Thoracic aorta (tissue), 2 donors: ENCODE measurements around the gene CACNG6. TPM values are rescaled to one million over a fixed set of nuclear protein-coding genes. Genes with fewer than 3 reads are reported as not detected.
A peak's percentile ranks its signal among the peaks of the same experiment; 100 is the strongest.

ENCODE experiments used
- ATAC-seq: fragments of 150-250 bp; one replicate; pipeline ENCODE4 v1.8.0; 2017; ENCODE audit warnings: low read depth; ENCODE audit not compliant: insufficient number of reproducible peaks, low FRiP score
- DNase-seq: peaks from one replicate; pipeline ENCODE4 v3.0.0-alpha.2; 2020; ENCODE audit warnings: low spot score
- H3K27ac ChIP-seq, 2 donors: fragments of 200-600 bp; sonication (generic); 1 replicate in 1 of 2; 2 replicates in 1 of 2; pipeline ENCODE4 v1.5.1; 2016; ENCODE audit warnings: mild to moderate bottlenecking in 2 of 2, moderate library complexity in 2 of 2
- H3K27me3 ChIP-seq: fragments of 200-600 bp; sonication (generic); replicated peaks from 2 replicates; pipeline ENCODE4 v1.6.0; 2016; ENCODE audit warnings: mild to moderate bottlenecking; ENCODE audit not compliant: insufficient read depth
- H3K36me3 ChIP-seq: fragments of 200-600 bp; sonication (generic); one replicate; pipeline ENCODE4 v1.5.1; 2016
- H3K4me1 ChIP-seq, 2 donors: fragments of 200-600 bp; sonication (generic); 1 replicate in 1 of 2; 2 replicates in 1 of 2; pipeline versions ENCODE4 v1.5.1 to v1.6.0; 2016; ENCODE audit warnings: low read depth in 2 of 2, mild to moderate bottlenecking in 1 of 2; ENCODE audit not compliant: control insufficient read depth in 1 of 2
- H3K4me3 ChIP-seq: fragments of 200-600 bp; sonication (generic); 2 replicates; pipeline ENCODE4 v1.5.1; 2016; ENCODE audit warnings: mild to moderate bottlenecking
- H3K9me3 ChIP-seq: fragments of 200-600 bp; sonication (generic); 2 replicates; pipeline ENCODE4 v1.5.1; 2016
- CTCF ChIP-seq: fragments of 200-600 bp; sonication (generic); IDR thresholded peaks from one replicate; pipeline ENCODE4 v1.5.1; 2019; ENCODE audit warnings: antibody characterized with exemption
- total RNA-seq, 2 donors: library from RNA; depleted of rRNA; stranded (reverse); fragments of >200 nt; gene quantifications; one replicate each; pipeline versions ENCODE4 v1.1.0 to v1.2.3, GENCODE V29; 2016

Gene CACNG6
- not detected for total RNA-seq

- Histone ChIP-seq H3K36me3 (no peaks in the 10 kb centered on the region), H3K27me3 (no peaks in the 10 kb centered on the region), H3K4me1 (peaks cover 0 to 3% of the 10 kb centered on the region in 2 donors), H3K4me3 (peak within 1 kb of the TSS; percentile 60), H3K27ac (no peak within 1 kb of the TSS), H3K9me3 (no peaks in the 10 kb centered on the region)
- no peak for TF ChIP-seq CTCF
- ATAC-seq (no peak), DNase-seq (no peak)
Measured at GRCh38 chr19:53991224-53992113, at the start of gene CACNG6. TSS of gene CACNG6 (plus strand) at chr19:53991637. CDS start at chr19:53992878, 1,241 bp downstream.

GRCh38 chr19:53942001-53942786 is 49.2 kb upstream of the CACNG6 start:
- DNase-seq, result no peak
- no peaks in the 10 kb centered on the region for H3K27me3 ChIP-seq

GRCh38 chr19:53944416-53944815 is 47.0 kb upstream of the CACNG6 start:
- no peak for TF ChIP-seq CTCF
- ATAC-seq, result no peak
- no peaks in the 10 kb centered on the region for H3K9me3 ChIP-seq
- no peaks in the 10 kb centered on the region for H3K36me3 ChIP-seq
- no peak for DNase-seq
- H3K4me1 ChIP-seq, result no peaks in the 10 kb centered on the region
- H3K27ac ChIP-seq, result no peak overlapping the region
- H3K27me3 ChIP-seq, result no peaks in the 10 kb centered on the region
- no peak overlapping the region for H3K4me3 ChIP-seq

More at GRCh38 chr19:53942001-53942786, 49.2 kb upstream of the CACNG6 start:
- Histone ChIP-seq H3K27ac (no peak overlapping the region), H3K9me3 (no peaks in the 10 kb centered on the region), H3K4me1 (no peaks in the 10 kb centered on the region), H3K4me3 (no peak overlapping the region), H3K36me3 (no peaks in the 10 kb centered on the region)
- no peak for ATAC-seq
- no peak for TF ChIP-seq CTCF

GRCh38 chr19:53944933-53945332 is 46.5 kb upstream of the CACNG6 start:
- Histone ChIP-seq H3K4me1 (no peaks in the 10 kb centered on the region), H3K27ac (no peak overlapping the region), H3K4me3 (no peak overlapping the region), H3K9me3 (no peaks in the 10 kb centered on the region), H3K36me3 (no peaks in the 10 kb centered on the region), H3K27me3 (no peaks in the 10 kb centered on the region)
- DNase-seq, result no peak
- no peak for TF ChIP-seq CTCF
- ATAC-seq, result no peak

- ATAC-seq, result no peak
- H3K9me3 ChIP-seq, result no peaks in the 10 kb centered on the region
- H3K36me3 ChIP-seq, result no peaks in the 10 kb centered on the region
- H3K27ac ChIP-seq, result no peak overlapping the region
- no peaks in the 10 kb centered on the region for H3K27me3 ChIP-seq
- no peaks in the 10 kb centered on the region for H3K4me1 ChIP-seq
- TF ChIP-seq CTCF, result no peak
- no peak overlapping the region for H3K4me3 ChIP-seq
- no peak for DNase-seq
Measured at GRCh38 chr19:53945441-53945840, 46.0 kb upstream of the CACNG6 start.
